Mucosa of gallbladder (tissue), 1 donor: Measurements from ENCODE around the gene PDIK1L. TPM values are rescaled to one million over a fixed set of nuclear protein-coding genes. Genes with fewer than 3 reads are reported as not detected.
A peak's percentile ranks its signal among the peaks of the same experiment; 100 is the strongest.

Experiments
- DNase-seq: peaks from one replicate; pipeline ENCODE4 v3.0.0-alpha.2; 2020; ENCODE audit warnings: low spot score
- total RNA-seq: library from RNA; stranded (reverse); gene quantifications from one replicate; pipeline ENCODE4 v1.2.1, GENCODE V29; 2021
- donor health status: DM: no; HTN: no; CAD: no.

The PDIK1L gene
- total RNA-seq, 1 donor from 2014 or later, result 19.0 TPM

GRCh38 chr1:26121854-26122773 lies 10.5 kb downstream of the PDIK1L start:
- DNase-seq, result no peak

DNA sequence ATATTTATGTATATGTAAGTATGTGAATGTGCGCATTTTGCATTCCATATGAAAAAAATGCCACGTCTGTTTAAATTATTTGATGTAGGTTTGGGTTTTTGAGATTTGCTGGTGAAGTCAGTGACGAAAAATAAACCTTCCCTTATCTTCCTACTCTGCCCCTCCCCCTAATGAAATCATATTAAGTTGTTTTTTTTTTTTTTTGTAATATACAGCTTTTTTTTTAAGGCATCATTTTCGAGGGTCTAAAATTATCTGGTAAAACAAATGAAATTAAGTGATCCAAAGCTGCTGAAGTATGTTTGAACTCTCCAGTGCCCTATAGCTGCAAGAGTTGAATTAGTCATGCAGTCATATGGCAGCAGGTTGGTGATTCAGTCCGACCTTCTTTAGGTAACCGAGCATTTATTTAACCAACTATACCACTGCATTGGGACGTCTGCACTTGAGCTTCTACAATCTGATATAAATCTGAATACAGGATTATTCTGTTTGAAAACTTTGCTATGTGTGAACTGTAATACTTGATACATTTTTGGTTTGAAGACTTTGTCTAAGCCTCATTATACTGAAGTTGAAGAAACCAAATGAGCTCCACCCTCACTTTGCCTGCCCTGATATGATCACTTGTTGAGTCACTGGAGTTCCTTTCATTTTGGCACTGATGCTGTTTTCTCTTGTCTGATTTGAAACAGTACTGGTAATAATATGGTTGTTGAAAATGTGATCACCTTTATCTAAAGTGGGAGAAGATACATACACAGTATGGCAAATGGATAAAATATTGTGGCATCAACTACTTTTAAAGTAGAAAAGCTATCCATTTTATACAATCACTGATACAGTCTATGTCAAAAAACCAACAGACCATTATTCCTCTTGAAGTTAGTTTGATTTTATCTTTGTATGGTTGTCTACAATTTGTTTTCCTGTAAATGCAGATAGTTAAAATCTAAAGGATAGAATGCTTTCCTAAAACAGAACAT lies 11.7 kb downstream of the PDIK1L start:
- DNase-seq, result no peak

DNA sequence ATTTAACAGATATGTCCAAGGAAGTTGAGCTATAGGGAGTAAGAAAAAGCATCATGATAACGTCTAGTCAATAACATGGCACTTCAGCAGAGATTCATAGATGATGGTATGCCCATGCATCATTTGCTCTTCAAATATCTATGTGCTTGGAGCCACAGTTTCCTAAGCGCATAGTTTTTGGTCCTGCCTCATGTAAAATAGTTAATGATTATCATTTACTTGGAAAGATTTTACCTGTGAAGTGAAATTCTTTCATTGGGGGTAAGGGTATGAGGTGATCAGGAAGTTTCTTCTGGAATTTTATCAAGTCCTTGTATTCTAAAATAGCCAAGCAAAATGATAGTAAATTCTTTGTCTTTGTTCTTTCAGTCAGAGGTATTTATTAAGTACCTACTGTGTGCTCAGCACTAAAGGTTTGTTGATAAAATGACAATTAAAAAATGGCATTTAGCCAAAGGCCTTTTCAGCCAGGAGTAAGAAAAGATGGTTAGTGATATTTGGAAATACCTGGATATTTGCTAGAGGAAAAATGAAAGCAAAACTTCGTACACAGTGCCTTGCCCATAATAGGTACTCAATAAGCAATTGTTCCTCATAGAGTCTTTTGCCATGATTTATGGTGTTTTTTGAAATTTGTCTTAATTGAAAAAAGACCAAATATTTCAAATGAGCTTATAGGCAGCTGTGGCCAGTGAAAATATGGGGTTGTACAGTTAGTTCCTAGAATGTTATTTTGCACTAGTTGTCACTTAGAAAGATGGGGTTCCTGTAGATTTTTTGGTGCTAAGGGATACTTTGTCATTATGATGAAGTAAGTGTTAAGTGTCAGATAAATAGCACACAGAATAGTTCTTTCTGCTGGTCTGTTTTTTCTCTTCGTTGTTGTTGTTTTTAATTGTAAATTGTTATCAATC lies 13.1 kb downstream of the PDIK1L start:
- DNase-seq, result no peak

DNA sequence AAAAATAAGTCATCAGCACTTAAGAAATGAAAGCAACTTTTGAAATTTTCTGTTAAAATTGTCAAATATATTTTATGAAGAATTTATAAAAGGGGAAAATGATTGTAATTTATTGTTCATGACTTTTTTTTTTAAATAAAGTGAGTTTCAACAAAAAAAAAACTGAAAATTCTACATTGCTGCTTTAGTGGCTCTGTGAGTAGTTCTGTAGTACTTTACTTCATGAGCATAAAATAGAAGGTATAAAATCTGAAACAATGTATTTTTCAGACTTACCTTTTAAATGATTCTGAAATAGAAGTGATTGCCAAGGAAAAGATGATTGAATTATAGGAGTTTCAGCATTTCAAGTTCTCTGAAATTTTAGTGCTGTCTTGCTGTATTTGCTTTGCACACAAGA lies 13.8 kb downstream of the PDIK1L start:
- DNase-seq, result no peak

DNA sequence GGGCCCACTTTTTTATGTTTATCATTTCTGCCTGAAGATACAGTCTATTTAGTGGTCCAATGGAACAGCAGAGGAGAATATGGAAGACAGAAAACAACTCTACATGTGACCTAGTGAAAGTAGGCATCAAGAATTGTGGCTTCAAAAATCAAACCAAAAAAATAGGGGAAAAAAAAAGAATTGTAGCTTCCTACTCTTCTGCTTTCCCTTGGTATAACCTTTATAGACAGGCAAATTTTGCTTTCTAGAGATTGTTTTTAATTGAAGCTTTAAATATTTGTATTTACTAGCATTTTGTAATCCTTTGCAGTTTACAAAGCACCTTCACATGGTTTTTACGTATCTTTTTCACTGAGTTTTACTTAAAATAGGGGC lies 14.3 kb downstream of the PDIK1L start:
- DNase-seq, result no peak

DNA sequence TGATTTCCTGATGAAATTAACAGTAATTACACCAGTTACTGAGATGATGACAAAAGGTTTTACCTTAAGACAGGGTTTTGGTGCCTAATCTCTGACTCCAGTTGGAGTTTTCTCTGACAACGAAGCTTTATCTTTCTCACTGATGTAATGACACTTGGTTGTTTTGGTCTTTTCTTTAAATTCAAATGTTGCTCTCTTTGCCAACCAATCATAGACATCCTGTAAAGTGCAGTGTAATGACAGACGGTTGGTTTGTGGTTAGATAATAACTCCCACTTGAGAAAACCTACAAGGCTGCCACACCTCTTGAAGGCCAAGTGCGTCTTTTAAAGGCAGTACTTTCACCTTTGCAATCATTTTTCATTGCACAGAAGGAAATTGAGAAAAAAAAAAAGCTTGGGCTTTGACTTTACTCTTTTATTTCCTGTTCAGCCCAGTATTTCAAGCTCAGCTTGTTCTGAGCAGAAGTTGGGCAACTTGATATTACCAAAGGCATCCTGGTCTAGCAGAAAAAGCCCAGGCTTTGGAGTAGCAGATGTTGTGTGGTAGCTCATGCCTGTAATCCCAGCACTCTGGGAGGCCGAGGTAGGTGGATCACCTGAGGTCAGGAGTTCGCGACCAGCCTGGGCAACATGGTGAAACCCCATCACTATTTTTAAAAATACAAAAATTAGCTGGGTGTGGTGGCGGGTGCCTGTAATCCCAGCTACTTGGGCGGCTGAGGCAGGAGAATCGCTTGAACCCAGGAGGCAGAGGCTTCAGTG lies 14.9 kb downstream of the PDIK1L start:
- DNase-seq, result peak; percentile 40

DNA sequence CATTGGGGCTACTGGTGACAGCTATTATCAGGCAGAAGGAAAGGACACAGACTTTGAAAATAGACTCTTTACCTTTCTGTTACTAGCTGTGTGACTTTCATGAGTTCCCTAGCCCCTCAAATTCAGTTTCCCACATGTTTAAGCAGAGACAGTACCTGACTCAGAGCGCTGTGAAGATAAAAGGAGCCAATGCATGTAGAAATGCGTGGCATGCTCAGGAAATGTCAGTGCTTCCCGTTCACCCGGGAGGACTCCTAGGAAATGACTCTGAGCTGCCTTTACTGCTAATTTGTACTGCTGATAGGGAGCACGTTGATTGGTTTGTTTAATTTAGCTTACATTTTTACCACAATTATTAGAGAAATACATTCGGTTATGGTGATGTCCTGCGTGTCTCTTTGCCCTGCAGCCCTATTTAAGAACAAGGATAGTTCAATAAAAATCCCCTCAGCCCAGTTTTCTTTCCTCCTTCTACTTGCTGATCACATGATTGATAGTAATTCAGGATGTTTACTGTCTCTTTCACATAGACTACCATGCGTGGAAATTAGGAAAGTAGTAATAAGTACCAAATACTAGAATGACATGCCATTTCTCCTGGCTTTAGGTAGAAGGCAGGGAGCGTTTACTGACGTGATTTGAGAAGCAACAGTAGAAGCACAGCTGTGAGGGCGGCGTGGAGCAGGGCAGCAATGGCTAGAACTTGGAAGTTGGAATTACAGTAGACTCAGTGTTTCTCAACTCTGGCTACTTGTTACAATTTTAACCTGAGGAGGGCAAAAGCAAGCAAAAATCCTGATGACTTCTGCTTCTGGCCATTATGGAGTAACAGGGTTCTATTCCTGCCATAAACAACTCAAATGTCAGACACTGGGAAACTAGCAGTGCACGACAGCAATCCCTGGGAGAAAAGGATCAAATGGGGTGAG lies 15.9 kb downstream of the PDIK1L start:
- no peak for DNase-seq

DNA sequence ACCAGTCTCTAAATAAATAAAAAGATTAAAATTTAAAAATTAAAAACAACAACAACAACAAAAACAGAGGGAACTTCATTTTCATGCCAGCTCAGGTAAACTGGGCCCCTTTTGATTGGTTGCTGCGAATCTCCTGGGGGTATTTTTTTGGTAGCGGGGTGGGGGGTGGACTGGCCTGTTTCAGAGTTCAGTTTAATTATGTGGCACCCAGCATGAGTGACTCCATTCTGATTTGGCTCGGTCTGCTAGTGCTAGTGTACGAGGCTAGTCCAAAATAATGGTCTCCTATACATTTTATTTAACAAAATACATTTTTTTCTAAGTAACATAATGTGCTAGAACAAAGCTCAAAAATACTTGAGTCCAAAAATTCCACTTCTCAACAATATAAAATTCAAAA lies 18.2 kb downstream of the PDIK1L start:
- DNase-seq, result no peak

GRCh38 chr1:26130695-26131094 lies 19.1 kb downstream of the PDIK1L start:
- DNase-seq, result no peak

DNA sequence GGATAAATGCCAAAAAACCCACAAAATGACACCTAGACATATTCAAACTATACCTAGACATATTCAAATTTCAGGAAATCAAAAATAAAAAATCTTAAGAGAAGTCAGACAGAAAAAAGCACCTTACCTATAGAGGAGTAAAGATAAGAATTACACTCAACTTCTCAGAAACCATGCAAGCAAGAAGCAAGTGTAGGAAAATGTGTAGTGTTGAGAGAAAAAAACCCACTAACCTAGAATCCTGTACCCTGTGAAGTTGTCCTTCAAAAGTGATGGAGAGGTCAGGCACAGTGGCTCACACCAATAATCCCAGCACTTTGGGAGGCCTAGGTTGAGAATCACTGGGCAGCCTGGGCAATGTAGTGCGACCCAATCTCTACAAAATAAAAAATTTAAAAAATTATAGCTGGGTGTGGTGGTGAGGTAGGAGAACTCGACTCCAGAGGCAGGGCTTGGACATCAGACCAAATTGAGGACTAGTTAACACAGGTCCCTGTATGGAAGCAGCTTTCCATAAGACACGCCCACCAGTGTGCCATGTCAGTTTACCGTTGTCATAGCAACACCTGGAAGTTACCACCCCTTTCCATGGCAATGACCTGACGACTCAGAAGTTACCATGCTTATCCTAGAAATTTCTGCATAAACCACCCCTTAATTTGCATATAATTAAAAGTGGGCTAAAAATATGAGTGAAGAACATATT lies 20.7 kb downstream of the PDIK1L start:
- no peak for DNase-seq

- no peak for DNase-seq
Measured at GRCh38 chr1:26132834-26133167, 21.2 kb downstream of the PDIK1L start.

DNA sequence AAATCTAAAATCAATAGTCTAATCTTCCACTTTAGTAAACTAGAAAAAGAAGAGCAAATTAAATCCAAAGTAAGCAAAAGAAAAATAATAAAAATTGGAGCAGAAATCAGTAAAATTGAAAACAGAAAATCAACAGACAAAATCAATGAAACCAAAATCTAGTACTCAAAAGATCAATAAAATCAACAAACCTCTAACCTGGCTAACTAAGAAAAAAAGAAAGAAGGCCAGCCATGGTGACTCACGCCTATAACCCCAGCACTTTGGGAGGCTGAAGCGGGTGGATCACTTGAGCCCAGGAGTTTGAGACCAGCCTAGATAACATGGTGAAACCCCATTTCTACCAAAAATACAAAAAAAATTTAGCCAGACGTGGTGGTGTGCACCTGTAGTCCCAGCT lies 22.8 kb downstream of the PDIK1L start:
- DNase-seq, result no peak

DNA sequence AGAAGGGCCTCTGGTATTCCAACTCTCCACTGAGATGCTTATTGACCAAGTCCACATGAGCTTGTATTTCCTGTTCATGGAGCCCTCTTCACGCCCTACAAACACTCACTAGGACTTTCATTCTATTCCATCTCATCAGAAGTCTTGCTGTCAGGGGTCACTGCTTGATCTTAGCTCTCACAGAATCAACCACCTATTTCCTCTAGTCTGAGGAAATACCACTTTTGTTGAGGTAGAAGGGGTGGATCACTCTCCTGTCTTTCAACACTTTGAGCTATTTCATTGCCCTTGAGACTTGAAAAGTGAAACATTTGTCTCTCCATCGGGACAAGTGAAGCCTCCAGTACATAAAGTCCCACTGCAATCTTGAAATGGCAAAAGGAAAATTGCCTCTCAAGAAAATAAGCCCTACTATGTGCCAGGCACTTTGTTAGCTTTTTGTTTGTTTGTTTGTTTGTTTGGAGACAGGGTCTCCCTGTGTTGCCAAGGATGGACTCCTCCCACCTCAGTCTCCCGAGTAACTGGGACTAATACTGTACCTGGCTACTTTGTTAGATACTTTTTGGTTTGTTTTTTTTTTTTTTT lies 27.4 kb downstream of the PDIK1L start:
- no peak for DNase-seq

- DNase-seq, result no peak
Measured at GRCh38 chr1:26142159-26142558, 30.5 kb downstream of the PDIK1L start.

GRCh38 chr1:26145041-26145959 lies 33.7 kb downstream of the PDIK1L start:
- DNase-seq, result peak; percentile 87

DNA sequence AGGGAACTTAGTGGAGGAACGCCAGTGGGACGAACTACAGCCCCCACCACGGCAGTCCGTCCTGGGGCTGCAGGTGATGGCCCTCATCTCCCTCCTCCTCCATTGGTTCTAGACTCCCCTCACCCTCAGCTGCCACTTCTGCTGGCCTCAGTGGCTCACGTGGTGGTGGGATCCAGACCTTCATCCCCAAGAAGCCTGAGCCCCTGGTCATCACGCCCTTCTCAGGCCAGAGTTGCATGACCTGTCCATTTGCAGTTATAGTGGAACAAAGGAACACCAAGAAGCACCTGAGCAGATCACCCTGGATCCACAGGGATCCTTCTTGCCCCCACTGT lies 34.3 kb downstream of the PDIK1L start:
- no peak for DNase-seq

GRCh38 chr1:26148887-26149286 lies 37.3 kb downstream of the PDIK1L start:
- no peak for DNase-seq
